ENCODE data around the gene NKG7. TPM values are rescaled to one million over a fixed set of nuclear protein-coding genes. Genes with fewer than 3 reads are reported as not detected.

The NKG7 gene
- total and polyA plus RNA-seq, 2 of the 13 experiments (the other 11 are each of a cell fraction or from before 2014, with no cell fraction given), result 0.40 TPM; not detected in 1

GRCh38 chr19:51354742-51355148, 17.7 kb downstream of the NKG7 start (continued):
- TF ChIP-seq SIX4 (CRISPR knock-in tag; IDR thresholded peaks at IDR 0.05), result peak; percentile 87
- TF ChIP-seq HOXD1 (CRISPR knock-in tag; IDR thresholded peaks at IDR 0.05), result no peak
- no peak; the same call in 1 of the 2 replicates for TF ChIP-seq MYC (CRISPR knock-in tag; IDR thresholded peaks at IDR 0.05; ENCODE audit: borderline replicate concordance)
- TF ChIP-seq, protein P1, sequence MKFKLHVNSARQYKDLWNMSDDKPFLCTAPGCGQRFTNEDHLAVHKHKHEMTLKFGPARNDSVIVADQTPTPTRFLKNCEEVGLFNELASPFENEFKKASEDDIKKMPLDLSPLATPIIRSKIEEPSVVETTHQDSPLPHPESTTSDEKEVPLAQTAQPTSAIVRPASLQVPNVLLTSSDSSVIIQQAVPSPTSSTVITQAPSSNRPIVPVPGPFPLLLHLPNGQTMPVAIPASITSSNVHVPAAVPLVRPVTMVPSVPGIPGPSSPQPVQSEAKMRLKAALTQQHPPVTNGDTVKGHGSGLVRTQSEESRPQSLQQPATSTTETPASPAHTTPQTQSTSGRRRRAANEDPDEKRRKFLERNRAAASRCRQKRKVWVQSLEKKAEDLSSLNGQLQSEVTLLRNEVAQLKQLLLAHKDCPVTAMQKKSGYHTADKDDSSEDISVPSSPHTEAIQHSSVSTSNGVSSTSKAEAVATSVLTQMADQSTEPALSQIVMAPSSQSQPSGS (CRISPR knock-in tag; IDR thresholded peaks at IDR 0.05), result 0 out of 2 replicates have a peak, but pooled peaks have one; percentile 34
- peak; percentile 35; the same call in 1 of the 2 replicates for TF ChIP-seq AKAP8 (CRISPR knock-in tag; IDR thresholded peaks at IDR 0.05)
- TF ChIP-seq FOXM1 (CRISPR knock-in tag; IDR thresholded peaks at IDR 0.05), result no peak
- TF ChIP-seq SIN3A (IDR thresholded peaks at IDR 0.05; ENCODE audit: borderline replicate concordance, low read depth, low read length), result no peak
- TF ChIP-seq RNF2 (conservative IDR thresholded peaks at IDR 0.05; ENCODE audit: low read depth), result no peak
- TF ChIP-seq GMEB1 (CRISPR knock-in tag; IDR thresholded peaks at IDR 0.05; ENCODE audit: borderline replicate concordance), result no peak
- 0 out of 2 replicates have a peak, but pooled peaks have one; percentile 18 for TF ChIP-seq ZNF264 (CRISPR knock-in tag; IDR thresholded peaks at IDR 0.05)
- TF ChIP-seq ZSCAN25 (CRISPR knock-in tag; IDR thresholded peaks at IDR 0.05), result no peak
- TF ChIP-seq TCF7 (IDR thresholded peaks at IDR 0.05; ENCODE audit: low read depth), result peak; percentile 92
- TF ChIP-seq ZFP36L2 (CRISPR knock-in tag; IDR thresholded peaks at IDR 0.05), result no peak
- 0 out of 2 replicates have a peak, but pooled peaks have one; percentile 25 for TF ChIP-seq YEATS4 (CRISPR knock-in tag; IDR thresholded peaks at IDR 0.05; ENCODE audit: borderline replicate concordance)
- peak; percentile 7; the same call in 1 of the 2 replicates for TF ChIP-seq POLR2AphosphoS5 (IDR thresholded peaks at IDR 0.05; ENCODE audit: low read depth, low read length)
- TF ChIP-seq ZFP37 (CRISPR knock-in tag; IDR thresholded peaks at IDR 0.05; ENCODE audit: borderline replicate concordance), result no peak
- TF ChIP-seq ZNF253 (CRISPR knock-in tag; IDR thresholded peaks at IDR 0.05; ENCODE audit: borderline replicate concordance), result no peak
- TF ChIP-seq PRMT3 (CRISPR knock-in tag; IDR thresholded peaks at IDR 0.05; ENCODE audit: borderline replicate concordance, low read depth), result no peak
- no peak for TF ChIP-seq MZF1 (CRISPR knock-in tag; IDR thresholded peaks at IDR 0.05; ENCODE audit: borderline replicate concordance)
- no peak for TF ChIP-seq CSRNP2 (CRISPR knock-in tag; conservative IDR thresholded peaks at IDR 0.05; ENCODE audit: low read depth)
- no peak for TF ChIP-seq KLF12 (CRISPR knock-in tag; IDR thresholded peaks at IDR 0.05; ENCODE audit: borderline replicate concordance)
- TF ChIP-seq, protein P2, sequence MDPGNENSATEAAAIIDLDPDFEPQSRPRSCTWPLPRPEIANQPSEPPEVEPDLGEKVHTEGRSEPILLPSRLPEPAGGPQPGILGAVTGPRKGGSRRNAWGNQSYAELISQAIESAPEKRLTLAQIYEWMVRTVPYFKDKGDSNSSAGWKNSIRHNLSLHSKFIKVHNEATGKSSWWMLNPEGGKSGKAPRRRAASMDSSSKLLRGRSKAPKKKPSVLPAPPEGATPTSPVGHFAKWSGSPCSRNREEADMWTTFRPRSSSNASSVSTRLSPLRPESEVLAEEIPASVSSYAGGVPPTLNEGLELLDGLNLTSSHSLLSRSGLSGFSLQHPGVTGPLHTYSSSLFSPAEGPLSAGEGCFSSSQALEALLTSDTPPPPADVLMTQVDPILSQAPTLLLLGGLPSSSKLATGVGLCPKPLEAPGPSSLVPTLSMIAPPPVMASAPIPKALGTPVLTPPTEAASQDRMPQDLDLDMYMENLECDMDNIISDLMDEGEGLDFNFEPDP (CRISPR knock-in tag; conservative IDR thresholded peaks at IDR 0.05), result no peak
- TF ChIP-seq, protein P3, sequence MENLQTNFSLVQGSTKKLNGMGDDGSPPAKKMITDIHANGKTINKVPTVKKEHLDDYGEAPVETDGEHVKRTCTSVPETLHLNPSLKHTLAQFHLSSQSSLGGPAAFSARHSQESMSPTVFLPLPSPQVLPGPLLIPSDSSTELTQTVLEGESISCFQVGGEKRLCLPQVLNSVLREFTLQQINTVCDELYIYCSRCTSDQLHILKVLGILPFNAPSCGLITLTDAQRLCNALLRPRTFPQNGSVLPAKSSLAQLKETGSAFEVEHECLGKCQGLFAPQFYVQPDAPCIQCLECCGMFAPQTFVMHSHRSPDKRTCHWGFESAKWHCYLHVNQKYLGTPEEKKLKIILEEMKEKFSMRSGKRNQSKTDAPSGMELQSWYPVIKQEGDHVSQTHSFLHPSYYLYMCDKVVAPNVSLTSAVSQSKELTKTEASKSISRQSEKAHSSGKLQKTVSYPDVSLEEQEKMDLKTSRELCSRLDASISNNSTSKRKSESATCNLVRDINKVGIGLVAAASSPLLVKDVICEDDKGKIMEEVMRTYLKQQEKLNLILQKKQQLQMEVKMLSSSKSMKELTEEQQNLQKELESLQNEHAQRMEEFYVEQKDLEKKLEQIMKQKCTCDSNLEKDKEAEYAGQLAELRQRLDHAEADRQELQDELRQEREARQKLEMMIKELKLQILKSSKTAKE (CRISPR knock-in tag; IDR thresholded peaks at IDR 0.05; ENCODE audit: borderline replicate concordance), result peak; percentile 48; the same call in 1 of the 2 replicates

Data from HepG2 (cell line).